PC-3 (cell line): ENCODE results near the gene NAP1L1. TPM values are rescaled to one million over a fixed set of nuclear protein-coding genes. Genes with fewer than 3 reads are reported as not detected.

Experiments
- ATAC-seq: fragments of 200-7000 bp; cut with Tn5 transposase; 2 replicates; pipeline ENCODE4 v1.9.1; 2020; ENCODE audit warnings: mild to moderate bottlenecking, moderate library complexity
- BruUV-seq: library from RNA; stranded (reverse); fragments of 400-500 nt; replicated peaks from 2 replicates; lab custom pipeline; 2021; lab: Mats Ljungman, UMichigan
- CTCF ChIA-PET: fragments of 300-600 bp; sonication (Branson Sonifier 250); formaldehyde crosslinking; loops from one replicate; lab custom pipeline; 2022; ENCODE audit warnings: antibody characterized with exemption; lab: Charles Lee
- POLR2A ChIA-PET: fragments of 300-600 bp; sonication (Branson Sonifier 250); formaldehyde crosslinking; loops from one replicate; lab custom pipeline; 2022; ENCODE audit warnings: antibody characterized with exemption; ENCODE audit not compliant: unreplicated experiment; lab: Charles Lee
- DNase-seq: peaks from one replicate; pipeline ENCODE4 v3.0.0-alpha.2; 2015
- H2AFZ ChIP-seq: fragments of 300-600 bp; sonication (generic); 2 replicates; pipeline ENCODE4 v1.6.0; 2016; ENCODE audit warnings: antibody characterized with exemption, low read length
- H3F3A ChIP-seq: fragments of 300-600 bp; sonication (generic); one replicate; pipeline ENCODE4 v1.6.0; 2017; ENCODE audit warnings: antibody characterized with exemption, low read length, control low read depth, mild to moderate bottlenecking; ENCODE audit not compliant: unreplicated experiment
- H3K27ac ChIP-seq: fragments of 300-600 bp; sonication (generic); 2 replicates; pipeline ENCODE4 v1.5.1; 2016; ENCODE audit warnings: mild to moderate bottlenecking, low read length
- H3K27me3 ChIP-seq: fragments of 300-600 bp; sonication (generic); 2 replicates; pipeline ENCODE4 v1.6.1; 2016; ENCODE audit warnings: low read length, mixed read lengths
- H3K36me3 ChIP-seq: fragments of 300-600 bp; sonication (generic); 2 replicates; pipeline ENCODE4 v1.6.1; 2016; ENCODE audit warnings: low read depth, mixed run types, low read length, mixed read lengths
- H3K4me1 ChIP-seq: fragments of 300-600 bp; sonication (generic); 2 replicates; pipeline ENCODE4 v1.5.1; 2016; ENCODE audit warnings: low read length; ENCODE audit not compliant: insufficient read depth
- H3K4me2 ChIP-seq: fragments of 300-600 bp; sonication (generic); 2 replicates; pipeline ENCODE4 v1.6.0; 2016; ENCODE audit warnings: low read length
- H3K4me3 ChIP-seq: fragments of 300-600 bp; sonication (generic); 2 replicates; pipeline ENCODE4 v1.5.1; 2016; ENCODE audit warnings: mild to moderate bottlenecking, low read length, mixed read lengths
- H3K79me2 ChIP-seq: fragments of 300-600 bp; sonication (generic); 2 replicates; pipeline ENCODE4 v1.6.1; 2017; ENCODE audit warnings: low read length, mixed read lengths
- H3K9ac ChIP-seq: fragments of 300-600 bp; sonication (generic); 2 replicates; pipeline ENCODE4 v1.6.0; 2016; ENCODE audit warnings: mild to moderate bottlenecking, low read length
- H3K9me2 ChIP-seq: fragments of 300-600 bp; sonication (generic); replicated peaks from 2 replicates; pipeline ENCODE4 v1.6.1; 2016; ENCODE audit warnings: mixed run types, low read length, mixed read lengths
- H3K9me3 ChIP-seq: fragments of 300-600 bp; sonication (generic); 2 replicates; pipeline ENCODE4 v1.6.1; 2016; ENCODE audit warnings: low read length, mixed read lengths
- H4K20me1 ChIP-seq: fragments of 300-600 bp; sonication (generic); 2 replicates; pipeline ENCODE4 v1.6.1; 2016; ENCODE audit warnings: low read length, mixed read lengths
- CTCF ChIP-seq: fragments of 300-600 bp; sonication (generic); conservative IDR thresholded peaks from 2 replicates; pipeline ENCODE4 v1.5.1; 2017; ENCODE audit warnings: antibody characterized with exemption, low read depth, mild to moderate bottlenecking, low read length
- EZH2 ChIP-seq: fragments of 300-600 bp; sonication (generic); IDR thresholded peaks from one replicate; pipeline ENCODE4 v1.6.1; 2017; ENCODE audit warnings: antibody characterized with exemption, mild to moderate bottlenecking, low read length; ENCODE audit not compliant: unreplicated experiment
- EZH2phosphoT487 ChIP-seq: fragments of 300-600 bp; sonication (generic); IDR thresholded peaks from 2 replicates; pipeline ENCODE4 v1.6.1; 2018; ENCODE audit warnings: mild to moderate bottlenecking, antibody characterized with exemption, low read length, borderline replicate concordance
- intact Hi-C: fragments of 100-400 bp; cut with micrococcal nuclease; formaldehyde crosslinking; loops from 2 replicates; pipeline ENCODE4 v1.9.0; 2023
- total RNA-seq: library from RNA; depleted of rRNA; stranded (reverse); fragments of >200 nt; gene quantifications from 2 replicates; pipeline ENCODE4 v1.2.3, GENCODE V29; 2014

The NAP1L1 gene
- total RNA-seq, 1 experiment from 2014 or later: 200 TPM

- Histone ChIP-seq H3K4me3 (peak overlapping the region; percentile 93), H3K36me3 (peaks cover 24% of the 10 kb centered on the region), H3K9me3 (no peaks in the 10 kb centered on the region), H3K79me2 (peaks cover 44% of the 10 kb centered on the region), H3K27ac (0 out of 2 replicates have a peak overlapping the region, but pooled peaks have one; percentile 76), H2AFZ (peak overlapping the region; percentile 95), H3K9me2 (no peaks in the 10 kb centered on the region), H4K20me1 (peaks cover 38% of the 10 kb centered on the region), H3K27me3 (no peaks in the 10 kb centered on the region), H3K4me1 (peaks cover 31% of the 10 kb centered on the region), H3K4me2 (peak overlapping the region; percentile 83), H3K9ac (peak overlapping the region; percentile 99), H3F3A (no peaks in the 10 kb centered on the region)
- CTCF ChIA-PET: no interaction called here
- POLR2A ChIA-PET: interaction anchor here (0.7 kb wide), 1 partner anchor 11 kb away, joined by 4 read pairs; no protein-coding TSS in a partner anchor
- peak; percentile 75 for DNase-seq
- TF ChIP-seq EZH2 (no peak), CTCF (peak; percentile 47)
- BruUV-seq: no TSS peak
- ATAC-seq: peak; percentile 81
- intact Hi-C loops: loop anchor here (1.0 to 10.0 kb wide), 5 partner anchors 48 to 372 kb away; no protein-coding TSS in a partner anchor
These were observed 506 bp upstream of the NAP1L1 start for GRCh38 chr12:76084863-76085519.

DNA sequence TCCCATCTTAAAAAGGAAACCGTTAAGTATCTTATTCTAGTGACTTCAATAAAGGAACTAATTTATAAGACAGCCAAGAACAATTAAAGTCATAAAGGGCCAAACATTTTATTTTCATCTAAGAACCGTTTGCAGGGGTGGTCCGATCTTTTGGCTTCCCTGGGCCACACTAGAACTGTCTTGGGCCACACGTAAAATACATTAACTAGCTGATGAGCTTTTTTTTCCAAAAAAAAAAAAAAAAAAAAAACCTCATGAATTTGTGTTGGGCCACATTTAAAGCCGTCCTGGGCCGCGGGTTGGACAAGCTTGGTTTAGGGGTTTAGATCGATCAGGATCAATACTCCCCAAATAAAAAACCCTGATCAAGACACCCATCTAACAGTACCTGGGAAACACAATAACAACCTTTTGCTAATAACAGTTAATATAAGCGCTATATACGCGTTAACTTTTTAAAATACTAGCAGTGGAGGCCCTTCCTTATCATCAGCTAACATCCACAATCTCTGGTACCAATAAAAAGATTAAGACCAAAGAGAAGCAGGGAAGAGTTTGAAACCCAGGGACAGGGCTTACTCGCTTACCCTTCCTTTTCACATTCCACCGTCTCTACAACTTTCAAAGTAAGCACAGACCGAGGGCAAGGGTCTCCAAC, 1.1 kb downstream of the NAP1L1 start:
- Histone ChIP-seq H3K9me3 (no peaks in the 10 kb centered on the region), H3K27me3 (no peaks in the 10 kb centered on the region), H3K4me2 (peak overlapping the region; percentile 83), H3K4me1 (peaks cover 31% of the 10 kb centered on the region), H3K36me3 (peaks cover 40% of the 10 kb centered on the region), H3K9me2 (no peaks in the 10 kb centered on the region), H3K27ac (peak overlapping the region; percentile 76), H3F3A (no peaks in the 10 kb centered on the region), H2AFZ (peak overlapping the region; percentile 80), H4K20me1 (peaks cover 53% of the 10 kb centered on the region), H3K9ac (peak overlapping the region; percentile 99), H3K4me3 (peak overlapping the region; percentile 93), H3K79me2 (peaks cover 60% of the 10 kb centered on the region)
- DNase-seq (no peak), ATAC-seq (no peak; the same call in 1 of the 2 replicates)
- intact Hi-C loops: loop anchor here (5.0 to 10.0 kb wide), 3 partner anchors 46 to 374 kb away; no protein-coding TSS in a partner anchor
- BruUV-seq: no TSS peak
- no peak for TF ChIP-seq EZH2
- TF ChIP-seq CTCF: no peak
- TF ChIP-seq EZH2phosphoT487: no peak
- CTCF ChIA-PET: interaction anchor here (0.6 kb wide), 2 partner anchors 692 to 694 kb away, joined by 5 to 6 read pairs; partner anchors contain the start of gene GLIPR1L2
- POLR2A ChIA-PET: interaction anchor here (0.6 kb wide), 2 partner anchors 14 to 503 kb away, joined by 3 read pairs; no protein-coding TSS in a partner anchor
